Glomerular endothelial cell (primary cell): ENCODE data around the gene ATP6V0E2. TPM values are rescaled to one million over a fixed set of nuclear protein-coding genes. Genes with fewer than 3 reads are reported as not detected.
"Not testable (repeated sequence)": the region's sequence is repeated elsewhere in the genome, so short reads cannot be mapped to it uniquely, and the experiment has no call there.

Source experiments
- DNase-seq: peaks from one replicate; pipeline ENCODE4 v3.0.0-alpha.2; 2011; ENCODE audit warnings: low read depth, low spot score; ENCODE audit errors: extremely low read depth
- total RNA-seq: library from RNA; depleted of rRNA; stranded (reverse); fragments of >200 nt; gene quantifications from 2 replicates; pipeline ENCODE4 v1.2.3, GENCODE V29; 2015

Gene ATP6V0E2
- total RNA-seq, 1 donor from 2014 or later, result 29.1 TPM

DNA sequence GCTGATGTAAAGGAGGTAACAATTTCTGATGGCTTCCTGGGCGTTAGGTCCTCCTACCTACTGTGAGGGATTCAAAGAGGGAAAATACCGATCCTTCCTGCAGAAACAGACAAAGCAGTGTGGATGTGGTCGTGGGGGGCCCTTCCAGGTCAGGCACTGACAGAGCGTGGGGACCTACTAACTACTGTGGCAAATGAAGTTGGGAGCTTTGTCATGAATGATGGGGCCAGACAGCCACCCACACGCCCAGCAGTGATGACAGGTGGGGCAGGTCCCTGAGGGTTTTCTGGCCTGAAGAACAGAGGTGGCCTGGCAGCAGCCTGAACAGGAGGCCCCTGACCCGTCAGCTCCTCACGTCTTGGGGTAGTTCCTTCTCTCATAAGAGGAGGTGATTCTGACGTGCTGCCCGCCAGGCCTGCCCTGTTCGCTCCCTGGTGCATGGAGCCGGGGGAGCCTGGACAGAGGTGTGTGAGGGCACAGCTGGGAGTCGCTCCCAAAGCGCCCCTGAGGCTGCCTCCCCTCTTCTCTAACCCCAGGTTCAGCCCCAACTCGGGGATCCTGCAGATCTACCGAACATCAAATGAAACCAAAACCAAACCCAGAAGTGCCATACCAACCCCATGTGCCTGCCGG, 4.2 kb downstream of the ATP6V0E2 start:
- DNase-seq, result no peak

DNA sequence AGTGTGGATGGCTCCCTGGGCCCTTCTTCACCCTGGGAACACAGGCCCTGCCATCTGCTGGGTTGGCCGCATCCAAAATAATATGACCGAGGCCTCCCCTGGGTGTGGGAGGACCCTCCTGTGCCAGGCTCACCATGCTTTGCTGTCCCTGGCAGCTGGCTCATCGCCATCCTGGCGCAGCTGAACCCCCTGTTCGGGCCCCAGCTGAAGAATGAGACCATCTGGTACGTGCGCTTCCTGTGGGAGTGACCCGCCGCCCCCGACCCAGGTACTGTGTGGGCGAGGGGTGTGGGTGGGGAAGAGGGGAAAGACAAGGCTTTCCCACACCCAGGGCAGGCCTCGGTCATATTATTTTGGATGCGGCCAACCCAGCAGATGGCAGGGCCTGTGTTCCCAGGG, 4.8 kb downstream of the ATP6V0E2 start:
- no peak for DNase-seq

DNA sequence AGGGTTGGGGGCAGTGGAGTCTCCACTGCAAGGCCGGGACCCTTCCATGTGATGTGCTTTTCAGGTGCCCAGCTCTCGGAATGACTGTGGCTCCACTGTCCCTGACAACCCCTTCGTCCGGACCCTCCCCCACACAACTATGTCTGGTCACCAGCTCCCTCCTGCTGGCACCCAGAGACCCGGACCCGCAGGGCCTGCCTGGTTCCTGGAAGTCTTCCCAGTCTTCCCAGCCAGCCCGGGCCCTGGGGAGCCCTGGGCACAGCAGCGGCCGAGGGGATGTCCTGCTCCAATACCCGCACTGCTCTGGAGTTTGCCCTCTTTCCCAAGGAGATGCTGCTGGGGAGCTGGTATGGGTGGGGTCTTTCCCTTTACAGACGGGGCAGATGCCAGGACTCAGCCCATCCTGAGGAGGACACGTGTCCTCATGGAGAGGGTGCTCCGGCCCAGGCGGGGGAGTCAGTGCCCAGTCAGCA, 5.5 kb downstream of the ATP6V0E2 start:
- no peak for DNase-seq

DNA sequence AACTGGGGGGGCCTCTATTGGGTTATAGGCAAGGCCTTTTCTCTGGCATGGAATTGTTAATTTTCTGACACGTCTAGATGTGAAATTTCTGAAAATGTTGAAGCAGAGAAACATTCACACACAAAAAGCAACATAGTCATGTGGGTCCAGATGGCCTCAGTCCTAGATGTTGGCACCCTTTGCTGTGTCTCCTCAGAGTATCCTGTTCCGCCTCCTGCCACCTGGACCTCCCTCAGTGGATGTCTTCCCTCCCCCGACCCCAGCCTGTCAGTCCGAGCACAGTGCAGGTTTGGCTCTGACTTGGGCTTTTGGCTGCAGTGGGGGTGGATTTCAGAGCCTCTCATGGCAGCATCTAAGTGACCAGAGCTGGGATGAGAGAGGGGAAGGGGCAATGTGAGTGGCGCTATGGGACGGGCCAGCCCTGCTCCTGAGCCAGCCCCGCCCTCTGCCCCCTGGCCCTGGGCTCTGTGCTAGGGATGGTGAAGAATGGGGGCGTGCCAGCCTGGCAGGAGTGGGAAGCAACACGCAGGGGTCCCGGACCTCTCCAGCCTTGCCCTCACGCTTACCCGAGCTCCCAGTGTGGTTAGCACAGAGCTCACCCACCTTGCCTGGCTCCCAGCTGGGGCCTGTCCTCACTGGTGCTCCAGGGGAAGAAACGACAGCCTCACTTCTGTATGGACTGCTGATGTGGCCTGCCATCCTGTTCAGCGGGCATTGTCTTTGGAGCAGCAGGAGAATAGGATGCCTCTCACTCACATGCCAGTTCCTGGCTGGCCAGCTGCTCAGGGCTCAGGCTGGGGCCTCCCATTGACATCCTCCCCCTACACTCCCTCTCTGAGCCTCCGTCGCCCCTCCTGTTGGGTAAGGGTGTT, 6.2 kb downstream of the ATP6V0E2 start:
- DNase-seq, result no peak

DNA sequence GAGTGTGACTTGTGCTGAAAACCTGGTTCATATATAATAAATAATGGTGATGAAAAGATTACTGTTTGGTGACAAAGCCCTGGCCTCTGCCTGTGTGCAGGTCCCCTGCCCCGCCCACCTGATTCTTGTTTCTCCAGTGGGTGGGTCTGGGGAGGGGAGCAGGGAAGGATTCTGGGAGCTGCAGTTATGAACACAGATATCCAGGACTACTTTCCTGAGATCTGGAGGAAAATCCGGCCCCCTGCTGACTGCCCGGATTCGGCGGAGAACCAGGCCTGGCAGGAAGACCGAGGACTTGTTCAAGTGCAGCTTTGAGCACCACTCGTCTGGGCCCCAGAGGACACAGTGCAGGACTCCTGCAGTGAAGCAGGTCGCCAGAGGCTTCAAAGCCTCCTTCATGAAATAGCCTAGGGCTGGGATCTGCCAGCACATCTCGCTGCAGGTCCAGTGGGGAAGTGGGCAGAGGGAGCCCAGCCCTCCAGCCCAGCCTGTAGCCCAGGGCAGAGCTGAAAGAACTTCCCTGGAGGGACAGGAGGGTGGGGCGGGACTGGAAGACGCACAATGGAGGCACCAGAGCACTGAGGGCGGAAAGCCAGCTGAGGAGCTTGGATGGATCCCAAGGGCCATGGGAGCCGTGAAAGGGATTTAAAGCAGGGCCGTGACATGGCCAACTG, 7.0 kb downstream of the ATP6V0E2 start:
- DNase-seq, result no peak

DNA sequence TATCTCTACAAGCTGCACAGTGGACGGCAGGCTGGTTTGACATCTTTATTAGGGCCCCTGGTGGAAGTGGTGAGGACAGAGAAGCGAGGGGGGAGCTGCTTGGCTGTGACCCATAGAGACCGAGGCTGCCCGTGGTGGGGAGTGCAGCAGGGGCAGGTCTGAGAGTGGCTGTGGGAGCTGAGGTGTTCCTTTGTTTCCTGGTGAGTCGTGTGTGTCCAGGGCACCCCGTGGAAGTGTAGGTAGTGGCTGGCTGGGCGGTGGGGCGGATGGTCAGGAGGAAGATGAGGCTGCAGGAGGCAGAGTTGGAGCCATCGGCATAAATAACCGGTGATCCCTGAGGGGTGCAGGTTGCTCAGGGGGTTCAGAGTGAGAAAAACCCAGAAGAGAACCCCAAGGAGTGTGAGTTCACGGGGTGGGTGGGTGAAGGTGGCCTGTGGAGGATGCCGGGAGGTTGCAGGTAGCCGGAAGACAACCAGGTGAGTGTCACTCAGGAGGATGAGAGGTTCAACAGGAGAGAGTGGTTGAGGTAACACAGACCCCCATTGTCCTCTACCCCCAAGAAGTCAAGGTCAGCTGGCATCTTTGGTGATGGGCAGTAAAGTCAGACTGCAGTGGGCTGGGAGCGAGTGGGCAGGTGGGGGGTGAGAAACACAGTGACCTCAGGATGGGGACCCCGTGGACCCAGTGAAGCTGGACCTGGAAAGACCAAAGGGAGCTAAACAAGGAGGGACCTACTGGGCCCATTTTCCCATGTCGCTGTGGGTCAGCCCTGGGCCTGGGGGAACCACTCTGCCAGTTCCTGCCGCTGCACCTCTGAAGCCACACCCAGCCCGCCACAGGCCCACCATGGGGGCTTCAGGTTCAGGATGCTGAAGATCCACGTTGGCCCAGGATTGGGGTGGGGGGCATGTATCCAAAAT, 7.8 kb downstream of the ATP6V0E2 start:
- DNase-seq, result no peak

DNA sequence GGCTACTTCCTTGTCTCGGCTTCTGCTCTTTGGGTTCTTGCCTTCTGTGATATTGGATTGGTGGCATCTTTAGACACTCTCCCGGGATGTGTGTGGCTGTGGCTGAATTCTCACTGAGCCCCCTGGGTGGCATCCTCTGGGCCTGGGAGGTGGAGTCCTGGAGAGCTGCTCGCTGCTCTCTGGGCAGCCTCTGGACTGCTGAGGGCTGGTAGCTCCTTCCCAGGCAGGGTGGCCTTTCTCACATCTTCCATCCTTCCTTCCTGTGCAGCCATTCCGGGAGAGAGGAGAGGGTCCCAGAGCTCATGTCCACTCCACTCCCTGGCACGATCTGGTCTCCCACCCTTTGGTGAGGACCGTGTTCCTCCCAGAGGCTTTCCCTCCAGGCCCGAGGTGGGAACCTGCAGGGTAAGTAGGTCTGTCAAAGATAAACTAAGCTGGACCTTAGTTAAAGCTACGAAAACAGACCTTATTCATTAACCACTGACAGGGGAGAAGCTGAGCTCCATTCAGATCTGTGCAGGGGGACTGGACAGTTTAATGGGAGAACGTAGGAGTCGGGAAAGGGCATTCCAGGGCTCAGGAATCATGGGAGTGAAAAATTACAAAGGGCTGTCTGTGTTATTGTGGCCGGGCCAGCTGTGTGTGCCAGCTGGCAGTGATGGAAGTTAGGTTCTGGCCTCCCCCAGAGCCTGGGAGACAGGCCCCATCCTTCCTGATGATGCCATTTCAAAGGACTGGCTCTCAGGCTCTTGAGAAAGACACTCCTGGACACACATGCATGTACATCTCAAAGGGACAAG, 8.7 kb downstream of the ATP6V0E2 start:
- DNase-seq, result no peak

DNA sequence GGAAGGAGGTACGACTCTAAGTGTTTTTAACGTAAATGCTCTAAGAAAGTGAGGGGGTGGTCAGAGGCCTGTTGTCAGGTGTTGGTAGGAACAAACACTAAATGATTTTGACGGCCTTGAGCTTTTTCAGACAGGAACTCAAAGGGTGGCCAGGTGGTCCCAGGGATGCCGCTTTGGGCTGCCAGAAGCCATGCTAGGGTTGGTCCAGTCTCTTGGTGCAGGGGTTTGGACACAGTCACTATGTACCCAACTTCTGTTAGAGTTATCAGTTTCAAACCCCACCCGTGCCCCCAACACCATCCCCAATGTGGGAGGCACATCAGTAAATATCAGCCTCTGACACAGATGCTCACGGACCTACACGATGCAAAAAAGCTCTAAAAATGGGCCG, 9.3 kb downstream of the ATP6V0E2 start:
- DNase-seq, result no peak

DNA sequence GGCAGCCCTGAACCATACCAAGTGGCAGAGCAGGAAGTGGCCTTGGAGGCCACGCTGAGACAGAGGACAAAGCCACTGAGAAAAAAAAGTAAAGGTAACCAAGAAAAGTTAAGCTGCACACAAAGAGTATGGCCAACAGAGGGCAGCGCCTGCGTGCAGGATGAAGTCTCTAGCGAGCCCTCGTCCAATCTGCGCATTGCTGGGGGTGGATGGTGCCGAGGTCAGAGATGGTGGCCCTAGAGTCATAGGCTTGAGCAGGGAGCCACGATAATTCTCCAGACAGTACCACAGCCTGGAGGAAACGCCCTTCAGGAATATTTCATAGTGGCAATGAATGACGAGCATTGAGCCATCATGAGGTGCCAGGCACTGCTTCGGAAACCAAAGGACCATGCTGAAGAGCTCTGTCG, 9.7 kb downstream of the ATP6V0E2 start:
- no peak for DNase-seq

DNA sequence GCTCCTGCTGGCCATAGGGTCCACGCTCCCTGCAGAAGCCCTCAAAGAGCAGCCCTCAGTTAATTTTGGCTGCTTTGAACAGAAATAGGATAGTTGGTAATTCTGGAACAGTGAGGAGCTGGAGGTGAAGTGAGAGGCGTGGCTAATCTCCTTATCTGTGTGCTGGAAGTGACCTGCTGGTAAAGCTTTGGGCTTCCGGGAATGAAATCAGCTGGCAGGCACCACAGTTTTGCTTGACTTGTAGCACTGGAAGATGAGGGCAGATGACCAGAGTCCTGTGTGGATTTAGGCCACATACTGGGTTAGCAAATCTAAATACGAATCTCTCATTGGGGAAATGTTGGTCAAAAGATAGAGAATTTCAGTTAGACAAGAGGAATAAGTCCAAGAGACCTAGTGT, 10.2 kb downstream of the ATP6V0E2 start:
- DNase-seq, result no peak

DNA sequence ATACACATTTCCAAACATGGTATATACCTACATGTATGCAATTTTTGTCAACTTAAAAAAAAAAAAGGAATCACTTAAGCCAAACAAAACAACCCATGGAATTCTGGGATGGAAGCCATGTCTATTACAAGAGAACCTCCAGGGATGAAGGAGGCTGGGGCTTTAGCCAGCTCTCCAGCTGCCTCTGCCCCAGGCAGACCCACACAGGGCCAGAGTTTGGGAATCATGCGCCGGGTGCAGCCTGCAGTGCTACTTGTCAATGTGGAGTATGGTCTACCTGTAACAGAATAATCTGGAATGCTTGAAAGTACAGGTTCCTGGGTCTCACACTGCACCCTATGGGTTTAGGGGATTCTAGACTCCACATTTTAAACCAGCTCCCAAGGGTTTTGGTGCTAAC, 10.8 kb downstream of the ATP6V0E2 start:
- DNase-seq, result no peak

DNA sequence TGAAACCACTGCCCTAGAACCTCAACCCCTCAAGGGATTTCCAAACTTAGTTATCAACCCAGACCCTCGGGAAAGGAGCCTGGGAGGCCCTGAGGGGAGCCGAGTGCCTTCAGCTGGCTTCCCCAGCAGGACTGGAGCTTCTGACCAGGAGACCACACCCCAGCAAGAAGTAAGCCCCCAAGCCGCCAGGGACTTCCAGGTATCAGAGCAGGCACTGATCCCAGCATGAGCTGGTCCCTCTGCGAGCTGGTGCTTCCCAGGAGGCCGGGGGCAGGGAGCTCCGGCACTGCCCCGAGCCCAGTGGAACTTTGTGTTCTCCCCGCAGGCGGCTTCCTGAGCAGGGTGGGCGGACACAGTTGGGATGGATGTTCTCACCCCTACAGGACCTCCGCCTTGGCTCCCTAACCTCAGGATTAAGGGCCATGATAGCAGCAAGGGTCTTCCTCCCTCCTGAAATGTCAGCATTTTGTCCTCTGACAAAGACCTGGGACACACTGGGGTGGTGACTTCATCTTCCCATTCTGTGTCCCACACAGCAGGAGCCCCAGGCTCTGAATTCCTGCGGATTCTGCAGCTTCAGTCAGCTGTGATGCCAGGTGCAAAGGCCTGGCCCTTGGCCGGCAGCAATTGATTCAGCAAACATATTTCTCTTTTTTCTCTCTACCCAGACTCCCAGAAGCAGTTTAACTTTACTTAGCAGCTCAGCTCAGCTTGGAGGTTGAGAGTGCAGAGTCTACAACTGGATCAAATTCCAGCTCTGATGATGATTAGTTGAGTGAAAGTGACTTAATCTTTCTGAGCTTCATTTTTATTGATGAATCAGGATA, 11.6 kb downstream of the ATP6V0E2 start:
- no peak for DNase-seq

DNA sequence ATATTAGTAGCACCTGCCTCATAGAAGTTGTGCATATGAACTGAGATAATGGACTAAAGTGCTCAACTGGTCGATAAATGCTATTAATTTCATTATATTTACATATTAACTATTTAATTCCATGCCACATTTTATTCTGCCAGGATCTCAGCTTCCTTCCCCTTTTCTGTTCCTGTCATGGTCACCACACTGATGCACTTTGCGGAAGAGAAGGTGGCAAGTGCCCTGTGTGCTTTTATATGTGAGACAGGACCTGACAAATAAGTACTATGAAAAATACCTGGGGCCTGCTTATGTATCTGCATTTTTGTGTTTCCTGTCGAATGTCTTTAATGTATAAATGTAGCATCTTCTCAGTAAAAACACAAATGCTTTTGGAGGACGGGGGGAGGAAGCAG, 12.2 kb downstream of the ATP6V0E2 start:
- DNase-seq, result no peak

DNA sequence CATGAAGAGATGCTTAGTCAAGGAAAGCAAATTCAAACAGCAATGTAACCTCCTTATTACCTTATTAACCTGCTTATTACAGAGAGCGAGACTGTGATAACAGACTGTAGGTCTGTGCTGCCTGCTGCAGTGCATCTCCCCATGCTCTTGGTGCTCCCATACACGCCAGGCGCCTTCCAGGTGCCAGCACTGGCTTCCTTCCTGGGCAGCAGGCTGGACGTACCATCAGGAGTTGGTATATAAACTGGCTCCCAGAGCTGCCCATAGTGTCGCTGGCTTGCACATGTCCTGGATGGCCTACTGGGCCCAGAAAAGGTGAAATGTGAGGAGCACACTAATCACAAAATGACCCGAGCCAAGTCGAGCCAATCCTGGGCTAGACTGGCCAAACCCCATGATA, 13.5 kb downstream of the ATP6V0E2 start:
- DNase-seq, result no peak

DNA sequence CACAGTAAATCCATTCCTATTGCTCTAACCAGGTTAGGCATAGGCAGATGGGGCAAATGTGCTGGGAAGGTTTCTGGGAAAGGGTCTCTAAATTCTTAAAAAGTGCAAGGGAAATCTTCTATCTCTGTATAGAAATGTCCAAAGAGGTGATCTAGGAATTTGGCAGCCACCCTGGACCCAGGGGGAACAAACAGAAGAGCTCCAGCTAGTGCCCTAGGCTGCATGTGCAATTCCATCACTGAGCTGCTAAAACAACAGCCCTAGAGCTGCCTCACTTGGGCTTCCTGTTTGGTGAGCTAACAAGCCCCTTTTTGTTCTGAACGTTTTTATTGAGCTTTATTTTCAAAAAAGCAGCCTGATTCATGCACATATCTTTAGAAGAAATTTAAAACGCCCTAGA, 16.9 kb downstream of the ATP6V0E2 start:
- not testable (repeated sequence) for DNase-seq

DNA sequence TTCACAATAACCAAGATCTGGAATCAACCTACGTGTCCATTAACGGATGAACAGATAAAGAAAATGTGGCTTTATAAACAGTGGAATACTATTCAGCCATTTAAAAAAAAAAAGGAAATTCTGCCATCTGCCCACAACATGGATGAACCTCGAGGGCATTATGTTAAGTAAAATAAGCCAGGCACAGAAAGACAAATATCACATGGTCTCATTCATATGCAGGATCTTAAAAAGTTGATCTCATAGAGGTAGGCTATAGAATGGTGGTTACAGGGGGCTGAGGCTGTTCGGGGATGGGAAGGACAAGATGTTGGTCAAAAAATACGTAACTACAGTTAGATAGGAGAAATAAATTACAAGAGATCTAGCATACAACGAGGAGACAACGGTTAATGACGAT, 21.2 kb downstream of the ATP6V0E2 start:
- not testable (repeated sequence) for DNase-seq

DNA sequence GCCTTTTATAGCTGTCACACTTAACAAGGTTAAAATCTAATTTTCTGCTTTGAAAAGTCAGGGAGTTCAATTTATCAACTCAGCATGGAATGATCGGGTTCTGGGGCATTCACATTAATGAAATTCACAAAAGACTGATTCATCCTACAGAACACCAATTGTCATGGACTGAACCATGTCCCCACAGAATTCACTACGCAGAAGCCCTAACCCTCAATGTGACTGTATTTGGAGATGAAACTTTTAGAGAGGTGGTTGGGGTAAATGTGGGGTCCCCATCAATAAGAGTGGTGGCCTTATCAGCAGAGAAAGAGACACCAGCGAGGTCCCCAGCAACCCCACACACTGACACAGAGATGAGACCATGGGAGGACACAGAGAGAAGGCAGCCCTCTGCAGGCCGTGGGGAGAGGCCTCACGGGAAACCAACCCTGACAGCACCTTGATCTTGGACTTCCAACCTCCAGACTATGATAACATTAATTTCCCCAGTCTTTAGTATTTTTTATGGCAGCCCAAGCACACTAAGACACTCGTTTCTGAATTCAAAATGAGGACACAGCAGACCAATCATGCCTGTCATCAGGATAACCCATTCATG, 34.1 kb downstream of the ATP6V0E2 start:
- not testable (repeated sequence) for DNase-seq

DNA sequence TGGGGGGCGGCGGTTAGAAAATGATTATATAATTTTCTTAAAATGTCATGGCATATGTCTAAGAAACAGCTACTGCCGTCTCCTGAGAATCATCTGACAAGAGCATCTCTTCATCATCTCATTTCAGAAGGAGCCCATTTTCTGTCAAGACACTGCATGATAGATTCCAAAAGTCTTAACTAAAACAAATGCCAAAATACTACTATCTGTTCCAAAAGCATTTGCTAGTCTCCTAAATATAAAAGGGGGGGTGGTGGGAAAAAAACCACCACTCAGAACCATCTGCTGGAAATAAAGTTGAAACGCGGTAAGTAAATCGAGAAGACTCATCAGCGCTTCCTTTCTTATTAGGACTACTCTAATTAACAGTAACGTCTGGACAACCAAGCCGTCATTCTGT, 36.5 kb downstream of the ATP6V0E2 start:
- DNase-seq, result not testable (repeated sequence)
